GM12872 (cell line): ENCODE measurements around the gene ZNF200.

Source experiments
- CTCF ChIP-seq: IDR thresholded peaks from 3 replicates; pipeline ENCODE4 v1.5.1; 2011; ENCODE audit warnings: low read depth, mild to moderate bottlenecking, low read length, moderate library complexity; ENCODE audit not compliant: insufficient read depth

Gene ZNF200

GRCh38 chr16:3207086-3207953 is 27.6 kb downstream of the ZNF200 start:
- no peak for TF ChIP-seq CTCF

- TF ChIP-seq CTCF, result no peak
Observed at GRCh38 chr16:3202903-3203539, 31.9 kb downstream of the ZNF200 start.

GRCh38 chr16:3198334-3199072 is 36.5 kb downstream of the ZNF200 start:
- TF ChIP-seq CTCF, result no peak

- no peak for TF ChIP-seq CTCF
Observed at GRCh38 chr16:3195975-3196374, 39.0 kb downstream of the ZNF200 start.

GRCh38 chr16:3194792-3195191 is 40.2 kb downstream of the ZNF200 start:
- no peak for TF ChIP-seq CTCF

GRCh38 chr16:3193221-3194212 is 41.4 kb downstream of the ZNF200 start:
- no peak for TF ChIP-seq CTCF
